ENCODE results near the gene PAK6. TPM values are rescaled to one million over a fixed set of nuclear protein-coding genes. Genes with fewer than 3 reads are reported as not detected.

The PAK6 gene
- total and polyA plus RNA-seq, 2 experiments from 2014 or later, result 2.6 to 2.7 TPM

- DNase-seq (ENCODE audit: low spot score), result no peak
- Histone ChIP-seq H3K4me3 (no peak overlapping the region), H3K4me2 (peak overlapping the region; percentile 97)
Observed at GRCh38 chr15:40251486-40252140, 12.8 kb downstream of the PAK6 start.

GRCh38 chr15:40252141-40252437, 13.2 kb downstream of the PAK6 start:
- H3K4me2 ChIP-seq, result peak overlapping the region; percentile 97

More at GRCh38 chr15:40251486-40252140, 12.8 kb downstream of the PAK6 start:
- TF ChIP-seq EZH2phosphoT487 (IDR thresholded peaks at IDR 0.05; ENCODE audit: low read depth, severe bottlenecking, unreplicated experiment) (no peak), EZH2 (IDR thresholded peaks at IDR 0.05; ENCODE audit: borderline replicate concordance) (no peak), CTCF (IDR thresholded peaks at IDR 0.05; ENCODE audit: poor library complexity) (no peak)
- Histone ChIP-seq H2AFZ (peak overlapping the region; percentile 73), H4K20me1 (ENCODE audit: insufficient read depth, poor library complexity, severe bottlenecking) (no peaks in the 10 kb centered on the region), H3K4me1 (ENCODE audit: insufficient read depth) (peaks cover 4% of the 10 kb centered on the region), H3K79me2 (no peaks in the 10 kb centered on the region), H3K36me3 (replicated peaks; ENCODE audit: insufficient read depth, low read depth) (no peaks in the 10 kb centered on the region), H3K27ac (no peak overlapping the region), H3K9me2 (replicated peaks; ENCODE audit: insufficient read depth) (no peaks in the 10 kb centered on the region), H3K9me3 (ENCODE audit: low read depth) (no peaks in the 10 kb centered on the region), H3K27me3 (peaks cover 26% of the 10 kb centered on the region)
- 94% methylated on average over 10 of the region's 10 CpGs for WGBS (ENCODE audit: low lambda C conversion rate, missing lambda C conversion rate)

GRCh38 chr15:40252438-40253166, 13.7 kb downstream of the PAK6 start:
- H3K9me3 ChIP-seq (ENCODE audit: low read depth), result no peaks in the 10 kb centered on the region
- H3K4me3 ChIP-seq, result peak overlapping the region; percentile 60
- TF ChIP-seq CTCF (IDR thresholded peaks at IDR 0.05; ENCODE audit: poor library complexity) (peak; percentile 3), EZH2 (IDR thresholded peaks at IDR 0.05; ENCODE audit: borderline replicate concordance) (peak; percentile 43), EZH2phosphoT487 (IDR thresholded peaks at IDR 0.05; ENCODE audit: low read depth, severe bottlenecking, unreplicated experiment) (peak; percentile 46)
- no peaks in the 10 kb centered on the region for H3K36me3 ChIP-seq (replicated peaks; ENCODE audit: insufficient read depth, low read depth)
- peak overlapping the region; percentile 73 for H2AFZ ChIP-seq
- peaks cover 26% of the 10 kb centered on the region for H3K27me3 ChIP-seq
- DNase-seq (ENCODE audit: low spot score), result peak; percentile 58
- peak overlapping the region; percentile 97 for H3K4me2 ChIP-seq
- H3K9me2 ChIP-seq (replicated peaks; ENCODE audit: insufficient read depth), result no peaks in the 10 kb centered on the region
- H3K79me2 ChIP-seq, result no peaks in the 10 kb centered on the region
- no peak overlapping the region for H3K27ac ChIP-seq
- H4K20me1 ChIP-seq (ENCODE audit: insufficient read depth, poor library complexity, severe bottlenecking), result no peaks in the 10 kb centered on the region
- peaks cover 4% of the 10 kb centered on the region for H3K4me1 ChIP-seq (ENCODE audit: insufficient read depth)
- WGBS (ENCODE audit: low lambda C conversion rate, missing lambda C conversion rate), result 1% methylated on average over 50 of the region's 82 CpGs

More at GRCh38 chr15:40252141-40252437, 13.2 kb downstream of the PAK6 start:
- no peaks in the 10 kb centered on the region for H3K9me3 ChIP-seq (ENCODE audit: low read depth)
- no peak for DNase-seq (ENCODE audit: low spot score)
- H3K4me1 ChIP-seq (ENCODE audit: insufficient read depth), result peaks cover 4% of the 10 kb centered on the region
- TF ChIP-seq EZH2phosphoT487 (IDR thresholded peaks at IDR 0.05; ENCODE audit: low read depth, severe bottlenecking, unreplicated experiment), result no peak
- no peak for TF ChIP-seq CTCF (IDR thresholded peaks at IDR 0.05; ENCODE audit: poor library complexity)
- no peak for TF ChIP-seq EZH2 (IDR thresholded peaks at IDR 0.05; ENCODE audit: borderline replicate concordance)
- no peaks in the 10 kb centered on the region for H3K36me3 ChIP-seq (replicated peaks; ENCODE audit: insufficient read depth, low read depth)
- peak overlapping the region; percentile 73 for H2AFZ ChIP-seq
- H3K9me2 ChIP-seq (replicated peaks; ENCODE audit: insufficient read depth), result no peaks in the 10 kb centered on the region
- WGBS (ENCODE audit: low lambda C conversion rate, missing lambda C conversion rate), result 32% methylated on average over 25 of the region's 27 CpGs
- peak overlapping the region; percentile 60 for H3K4me3 ChIP-seq
- H3K79me2 ChIP-seq, result no peaks in the 10 kb centered on the region
- peaks cover 26% of the 10 kb centered on the region for H3K27me3 ChIP-seq
- H4K20me1 ChIP-seq (ENCODE audit: insufficient read depth, poor library complexity, severe bottlenecking), result no peaks in the 10 kb centered on the region
- no peak overlapping the region for H3K27ac ChIP-seq

All from hepatocyte (in vitro differentiated cells).